Esophagus muscularis mucosa (tissue), 3 donors: ENCODE measurements around the gene SIM1.

ENCODE experiments used
- POLR2A ChIP-seq: fragments of 450-650 bp; IDR thresholded peaks from one replicate; pipeline ENCODE4 v1.6.1; 2017; ENCODE audit warnings: antibody characterized with exemption, moderate library complexity, mild to moderate bottlenecking, low read depth
- TF ChIP-seq, protein P1 (sequence below), 3 experiments: fragments of 200-600 bp in 2 of 3; fragments of 450-650 bp in 1 of 3; sonication (generic) in 2 of 3; IDR thresholded peaks; one replicate each; pipeline ENCODE4 v1.5.1; 2017 to 2019; ENCODE audit warnings: antibody characterized with exemption in 3 of 3, mild to moderate bottlenecking in 2 of 3, moderate library complexity in 1 of 3

DNA sequence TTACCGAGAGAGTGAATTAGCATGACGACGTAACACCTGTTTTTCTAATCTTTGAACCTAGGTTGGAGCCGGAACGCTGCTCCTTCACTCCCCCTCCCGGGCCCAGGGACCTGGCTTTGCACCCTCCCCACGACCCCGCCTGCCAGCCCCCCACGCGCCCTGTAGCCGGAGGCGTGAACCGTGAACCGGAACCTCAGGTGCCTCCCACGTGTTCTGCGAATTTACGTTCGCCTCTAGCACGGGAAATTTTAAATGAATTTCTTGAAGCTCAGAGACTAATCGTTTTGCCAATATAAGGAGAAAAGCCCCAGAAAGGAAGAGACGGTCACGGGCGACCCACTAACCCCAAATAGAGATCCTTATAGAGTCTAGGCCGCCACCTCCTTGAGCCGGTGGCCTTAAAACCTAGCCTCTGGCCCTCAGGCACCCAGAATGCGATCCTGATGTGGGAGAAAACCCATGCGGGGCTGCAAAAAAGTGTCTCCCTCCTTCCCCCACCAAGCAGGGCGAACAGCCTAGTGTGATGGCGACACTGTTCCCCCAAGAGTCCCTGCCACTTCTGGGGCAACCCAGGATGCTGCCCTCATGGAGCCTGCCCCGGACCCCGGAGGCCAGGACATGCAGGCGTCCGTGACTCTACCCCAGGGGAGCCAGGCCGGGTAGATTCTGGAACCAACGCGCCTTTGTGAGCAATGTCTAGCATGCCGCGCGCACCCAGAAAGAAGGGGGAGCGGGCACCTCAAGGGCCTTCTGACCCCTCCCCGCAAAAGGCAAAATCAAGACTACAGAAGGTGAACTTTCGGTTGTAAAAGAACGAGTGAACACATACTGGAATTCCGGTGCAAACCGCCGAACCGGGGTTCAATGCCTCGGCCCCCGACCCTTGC is 2.7 kb upstream of the SIM1 start:
- TF ChIP-seq, protein P1, sequence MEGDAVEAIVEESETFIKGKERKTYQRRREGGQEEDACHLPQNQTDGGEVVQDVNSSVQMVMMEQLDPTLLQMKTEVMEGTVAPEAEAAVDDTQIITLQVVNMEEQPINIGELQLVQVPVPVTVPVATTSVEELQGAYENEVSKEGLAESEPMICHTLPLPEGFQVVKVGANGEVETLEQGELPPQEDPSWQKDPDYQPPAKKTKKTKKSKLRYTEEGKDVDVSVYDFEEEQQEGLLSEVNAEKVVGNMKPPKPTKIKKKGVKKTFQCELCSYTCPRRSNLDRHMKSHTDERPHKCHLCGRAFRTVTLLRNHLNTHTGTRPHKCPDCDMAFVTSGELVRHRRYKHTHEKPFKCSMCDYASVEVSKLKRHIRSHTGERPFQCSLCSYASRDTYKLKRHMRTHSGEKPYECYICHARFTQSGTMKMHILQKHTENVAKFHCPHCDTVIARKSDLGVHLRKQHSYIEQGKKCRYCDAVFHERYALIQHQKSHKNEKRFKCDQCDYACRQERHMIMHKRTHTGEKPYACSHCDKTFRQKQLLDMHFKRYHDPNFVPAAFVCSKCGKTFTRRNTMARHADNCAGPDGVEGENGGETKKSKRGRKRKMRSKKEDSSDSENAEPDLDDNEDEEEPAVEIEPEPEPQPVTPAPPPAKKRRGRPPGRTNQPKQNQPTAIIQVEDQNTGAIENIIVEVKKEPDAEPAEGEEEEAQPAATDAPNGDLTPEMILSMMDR (IDR thresholded peaks at IDR 0.05) = no peak
- TF ChIP-seq POLR2A = no peak
